H1 (cell line): ENCODE results near the gene ZNF592. TPM values are rescaled to one million over a fixed set of nuclear protein-coding genes. Genes with fewer than 3 reads are reported as not detected.

Source experiments
- CTCF ChIA-PET: fragments of 300-600 bp; sonication (Branson Sonifier 250); formaldehyde crosslinking; loops from one replicate; lab custom pipeline; 2021; ENCODE audit not compliant: partially characterized antibody; lab: Charles Lee
- POLR2A ChIA-PET: fragments of 300-600 bp; sonication (Branson Sonifier 250); formaldehyde crosslinking; loops from one replicate; lab custom pipeline; 2021; ENCODE audit warnings: inconsistent platforms; ENCODE audit not compliant: partially characterized antibody; lab: Charles Lee
- DNase-seq, 2 experiments: peaks; one replicate each; pipeline versions ENCODE4 v3.0.0 to v3.0.0-alpha.2; 2010 to 2022; ENCODE audit warnings: low spot score in 2 of 2, low read depth in 1 of 2, mixed read lengths in 1 of 2
- FAIRE-seq: peaks from 2 replicates; lab custom pipeline; 2011; peaks lifted over from hg19 to GRCh38; lab: Jason Lieb, UNC
- H2AFZ ChIP-seq: 2 replicates; pipeline ENCODE4 v1.8.1; 2012; ENCODE audit warnings: low read length, inconsistent platforms
- H2AK5ac ChIP-seq: 2 replicates; pipeline ENCODE4 v1.6.1; 2013; ENCODE audit warnings: low read depth, low read length
- H2BK120ac ChIP-seq: replicated peaks from 2 replicates; pipeline ENCODE3; 2013; ENCODE audit warnings: low read depth, low read length, inconsistent platforms
- H2BK12ac ChIP-seq: 2 replicates; pipeline ENCODE4 v1.6.1; 2013; ENCODE audit warnings: low read depth, low read length
- H2BK15ac ChIP-seq: 2 replicates; pipeline ENCODE4 v1.6.1; 2013; ENCODE audit warnings: low read length
- H2BK20ac ChIP-seq: 2 replicates; pipeline ENCODE4 v1.6.1; 2013; ENCODE audit warnings: low read length
- H2BK5ac ChIP-seq: 2 replicates; pipeline ENCODE4 v1.6.1; 2013; ENCODE audit warnings: low read depth, low read length
- H3K14ac ChIP-seq: 2 replicates; pipeline ENCODE4 v1.6.1; 2013; ENCODE audit warnings: inconsistent platforms; ENCODE audit not compliant: insufficient read length
- H3K18ac ChIP-seq: 2 replicates; pipeline ENCODE4 v1.6.1; 2013; ENCODE audit warnings: low read length; ENCODE audit errors: extremely low read depth
- H3K23ac ChIP-seq: 2 replicates; pipeline ENCODE4 v1.6.1; 2013; ENCODE audit warnings: inconsistent platforms; ENCODE audit not compliant: insufficient read length
- H3K23me2 ChIP-seq: 2 replicates; pipeline ENCODE4 v1.6.1; 2013; ENCODE audit warnings: low read depth, low read length
- H3K27ac ChIP-seq: 2 replicates; pipeline ENCODE4 v1.6.1; 2011; ENCODE audit warnings: low read depth, low read length, inconsistent platforms
- H3K27me3 ChIP-seq, 4 experiments: replicated peaks in 1 of 4; 1 replicate in 1 of 4; 2 replicates in 3 of 4; pipeline versions ENCODE4 v1.6.1 to v1.8.1; 2011 to 2013; ENCODE audit warnings: low read length in 3 of 4, mild to moderate bottlenecking in 3 of 4, inconsistent platforms in 2 of 4, mixed read lengths in 2 of 4, moderate library complexity in 1 of 4; ENCODE audit not compliant: control insufficient read depth in 3 of 4, insufficient read depth in 3 of 4; ENCODE audit errors: extremely low read depth in 1 of 4
- H3K36me3 ChIP-seq, 4 experiments: 2 replicates each; pipeline versions ENCODE4 v1.6.1 to v1.8.1; 2011 to 2013; ENCODE audit warnings: mild to moderate bottlenecking in 4 of 4, low read length in 3 of 4, moderate library complexity in 2 of 4, control low read depth in 1 of 4, inconsistent platforms in 1 of 4; ENCODE audit not compliant: insufficient read depth in 4 of 4, control insufficient read depth in 2 of 4
- H3K4ac ChIP-seq: replicated peaks from 2 replicates; pipeline ENCODE3; 2013; ENCODE audit warnings: low read length, low read depth, mixed read lengths, inconsistent platforms; ENCODE audit not compliant: insufficient read length
- H3K4me1 ChIP-seq, 4 experiments: replicated peaks in 1 of 4; 1 replicate in 1 of 4; 2 replicates in 3 of 4; pipeline versions ENCODE4 v1.6.1 to v1.8.1; 2011 to 2013; ENCODE audit warnings: low read length in 3 of 4, inconsistent platforms in 2 of 4, mixed read lengths in 1 of 4; ENCODE audit not compliant: insufficient read depth in 4 of 4, control insufficient read depth in 3 of 4
- H3K4me2 ChIP-seq, 2 experiments: 2 replicates each; pipeline versions ENCODE4 v1.6.1 to v1.8.1; 2011 to 2013; ENCODE audit warnings: low read depth in 2 of 2, low read length in 2 of 2, control low read depth in 1 of 2, inconsistent platforms in 1 of 2, mild to moderate bottlenecking in 1 of 2; ENCODE audit not compliant: insufficient read depth in 1 of 2
- H3K4me3 ChIP-seq, 4 experiments: fragments of 200-600, 300-600 bp in 1 of 4; sonication (generic), shearing (Covaris generic), sonication (Bioruptor Twin) in 1 of 4; 2 replicates each; pipeline versions ENCODE4 v1.5.1 to v1.8.1; 2011 to 2016; ENCODE audit warnings: low read length in 4 of 4, low read depth in 3 of 4, control low read depth in 2 of 4, inconsistent platforms in 2 of 4, mild to moderate bottlenecking in 2 of 4, mixed read lengths in 1 of 4, moderate library complexity in 1 of 4; ENCODE audit not compliant: insufficient read depth in 2 of 4; ENCODE audit errors: extremely low read depth in 1 of 4
- H3K56ac ChIP-seq: replicated peaks from 2 replicates; pipeline ENCODE3; 2013; ENCODE audit warnings: low read depth, mild to moderate bottlenecking, mixed read lengths, low read length, inconsistent platforms; ENCODE audit not compliant: insufficient read length
- H3K79me1 ChIP-seq: 2 replicates; pipeline ENCODE4 v1.6.1; 2013; ENCODE audit warnings: low read depth, low read length, control low read depth
- H3K79me2 ChIP-seq, 2 experiments: 2 replicates each; pipeline versions ENCODE4 v1.6.1 to v1.8.1; 2012 to 2013; ENCODE audit warnings: low read length in 2 of 2, mild to moderate bottlenecking in 2 of 2, inconsistent platforms in 1 of 2; ENCODE audit not compliant: insufficient read depth in 2 of 2, control insufficient read depth in 1 of 2
- H3K9ac ChIP-seq, 4 experiments: replicated peaks in 1 of 4; 1 replicate in 1 of 4; 2 replicates in 3 of 4; pipeline versions ENCODE4 v1.6.1 to v1.8.1; 2011 to 2013; ENCODE audit warnings: low read depth in 3 of 4, low read length in 3 of 4, control low read depth in 2 of 4, mild to moderate bottlenecking in 2 of 4, moderate library complexity in 2 of 4, inconsistent platforms in 1 of 4; ENCODE audit errors: extremely low read depth in 1 of 4
- H3K9me3 ChIP-seq, 2 experiments: 2 replicates each; pipeline versions ENCODE4 v1.6.1 to v1.8.1; 2012 to 2013; ENCODE audit warnings: mild to moderate bottlenecking in 2 of 2, moderate library complexity in 2 of 2, control low read depth in 1 of 2, inconsistent platforms in 1 of 2, low read depth in 1 of 2, low read length in 1 of 2, mixed read lengths in 1 of 2; ENCODE audit not compliant: insufficient read depth in 2 of 2
- H4K20me1 ChIP-seq, 2 experiments: replicated peaks in 1 of 2; 2 replicates each; pipeline versions ENCODE3 to v1.8.1; 2011 to 2013; ENCODE audit warnings: inconsistent platforms in 2 of 2, low read length in 2 of 2, mild to moderate bottlenecking in 1 of 2; ENCODE audit not compliant: insufficient read depth in 2 of 2, control insufficient read depth in 1 of 2
- H4K5ac ChIP-seq: 2 replicates; pipeline ENCODE4 v1.6.1; 2013; ENCODE audit warnings: low read length, low read depth, mixed read lengths, inconsistent platforms; ENCODE audit not compliant: insufficient read length
- H4K8ac ChIP-seq: 2 replicates; pipeline ENCODE4 v1.8.0; 2013; ENCODE audit warnings: mild to moderate bottlenecking, moderate library complexity, low read length, inconsistent platforms; ENCODE audit not compliant: insufficient read depth; ENCODE audit errors: extremely low read depth
- H4K91ac ChIP-seq: replicated peaks from 2 replicates; pipeline ENCODE3; 2013; ENCODE audit warnings: low read length, mixed read lengths, inconsistent platforms; ENCODE audit not compliant: insufficient read length
- ASH2L ChIP-seq: fragments of 200-600, 300-600 bp; sonication (generic); IDR thresholded peaks from one replicate; pipeline ENCODE4 v1.7.1; 2017; ENCODE audit warnings: low read length
- CTBP2 ChIP-seq: IDR thresholded peaks from 2 replicates; pipeline ENCODE4 v1.7.0; 2011; ENCODE audit warnings: borderline replicate concordance, mild to moderate bottlenecking, moderate library complexity, mixed read lengths, low read length; ENCODE audit not compliant: insufficient read depth, insufficient read length
- JUN ChIP-seq: IDR thresholded peaks from 2 replicates; pipeline ENCODE4 v1.6.1; 2011; ENCODE audit warnings: low read depth, mild to moderate bottlenecking, improper control_type of control experiment, low read length
- NRF1 ChIP-seq: IDR thresholded peaks from 2 replicates; pipeline ENCODE4 v1.6.1; 2011; ENCODE audit warnings: mild to moderate bottlenecking, low read depth, low read length, improper control_type of control experiment
- PHF8 ChIP-seq: fragments of 200-600 bp; sonication (generic); conservative IDR thresholded peaks from 2 replicates; pipeline ENCODE4 v1.7.1; 2012; ENCODE audit warnings: low read depth, mild to moderate bottlenecking, inconsistent platforms, low read length, moderate library complexity
- RAD21 ChIP-seq, 2 experiments: IDR thresholded peaks in 1 of 2; conservative IDR thresholded peaks in 1 of 2; 2 replicates each; pipeline ENCODE4 v1.6.1; 2011; ENCODE audit warnings: low read depth in 2 of 2, low read length in 2 of 2, improper control_type of control experiment in 1 of 2, inconsistent platforms in 1 of 2, mild to moderate bottlenecking in 1 of 2, moderate library complexity in 1 of 2
- RNF2 ChIP-seq: fragments of 200-900, 300-1000 bp; sonication (generic); IDR thresholded peaks from 2 replicates; pipeline ENCODE4 v1.7.1; 2016; ENCODE audit warnings: borderline replicate concordance, low read depth, mild to moderate bottlenecking, antibody characterized with exemption, low read length; ENCODE audit not compliant: poor library complexity, severe bottlenecking; ENCODE audit errors: missing control alignments
- SAP30 ChIP-seq: fragments of 300-600 bp; sonication (generic); IDR thresholded peaks from 2 replicates; pipeline ENCODE4 v1.7.1; 2012; ENCODE audit warnings: low read length, moderate library complexity, mild to moderate bottlenecking, inconsistent platforms; ENCODE audit not compliant: insufficient read depth, insufficient replicate concordance
- SIRT6 ChIP-seq: IDR thresholded peaks from one replicate; pipeline ENCODE4 v1.7.1; 2012; ENCODE audit warnings: low read length, inconsistent platforms
- TAF7 ChIP-seq: optimal IDR thresholded peaks from 2 replicates; pipeline ENCODE3; 2011; ENCODE audit warnings: low read depth, mild to moderate bottlenecking, inconsistent platforms, low read length, moderate library complexity, borderline replicate concordance
- TEAD4 ChIP-seq: IDR thresholded peaks from 2 replicates; pipeline ENCODE4 v1.6.1; 2012; ENCODE audit warnings: low read depth, low read length, inconsistent platforms, mixed read lengths
- USF2 ChIP-seq: IDR thresholded peaks from 2 replicates; pipeline ENCODE4 v1.6.1; 2011; ENCODE audit warnings: low read length, improper control_type of control experiment
- WGBS, 2 experiments: shearing (Covaris generic) in 1 of 2; methylation state at CpG; one replicate each; pipeline versions ENCODE4 v1.1.6 to v1.1.7; 2013 to 2015; ENCODE audit warnings: low lambda C conversion rate in 2 of 2, mixed read lengths in 2 of 2, inconsistent platforms in 1 of 2, low coverage in 1 of 2, missing lambda C conversion rate in 1 of 2; ENCODE audit not compliant: insufficient replicate concordance in 2 of 2, insufficient coverage in 1 of 2, insufficient read length in 1 of 2; ENCODE audit errors: extremely low coverage in 1 of 2, missing lambda C conversion rate in 1 of 2; 5-methylcytosine and 5-hydroxymethylcytosine counted together
- polyA plus RNA-seq, 7 experiments: library from polyadenylated mRNA; depleted of rRNA in 3 of 7; stranded (reverse) in 5 of 7; unstranded in 2 of 7; fragments of >200 nt in 5 of 7; fragments of 200-250 nt in 2 of 7; gene quantifications; 1 replicate in 5 of 7; 2 replicates in 1 of 7; 4 replicates in 1 of 7; pipeline versions ENCODE4 v1.2.1 to v1.2.3, GENCODE V29; 2011 to 2013; ENCODE audit warnings: missing spikeins in 2 of 7, mixed read lengths in 2 of 7
- total RNA-seq: library from RNA; stranded (reverse); fragmentation: NEBNext Ultra II Directional; extraction: Animal tissue kit (Norgen Biotek cat#: 25700); gene quantifications from 2 replicates; pipeline ENCODE4 v1.2.1, GENCODE V29; 2021

The ZNF592 gene
- total and polyA plus RNA-seq, 2 of the 8 experiments (the other 6 are each of a cell fraction or from before 2014, with no cell fraction given), result 14.2 to 33.0 TPM

DNA sequence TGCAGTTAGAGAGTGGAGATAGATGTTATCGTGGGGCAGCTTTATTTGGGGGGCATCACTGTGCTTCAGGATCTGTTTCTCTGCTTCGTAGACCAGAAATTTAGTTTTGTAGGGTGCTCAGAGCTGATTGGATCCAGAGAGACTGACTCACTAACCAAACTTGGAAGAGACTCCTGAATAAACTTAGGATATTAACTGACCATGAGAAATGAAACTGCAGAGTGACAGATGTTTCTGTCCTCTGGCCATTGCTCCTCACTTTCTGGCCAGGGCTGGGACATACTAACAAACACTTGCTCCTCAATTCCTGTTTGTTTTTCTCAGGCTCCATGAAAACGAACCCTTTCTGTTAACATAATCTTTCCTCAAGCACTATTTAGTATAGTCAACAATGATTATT, 4.3 kb downstream of the ZNF592 start:
- Histone ChIP-seq H3K9me3 (no peaks in the 10 kb centered on the region), H3K4me3 (no peak overlapping the region), H4K20me1 (peaks cover 2 to 11% of the 10 kb centered on the region in 2 experiments), H4K8ac (no peak overlapping the region), H2BK15ac (no peak overlapping the region), H2BK12ac (no peak overlapping the region), H3K56ac (no peak overlapping the region), H3K4ac (no peak overlapping the region), H3K18ac (no peak overlapping the region), H2AFZ (no peak overlapping the region), H3K4me2 (no peak overlapping the region), H4K91ac (no peak overlapping the region), H3K27me3 (no peaks in the 10 kb centered on the region), H3K14ac (no peak overlapping the region), H3K27ac (no peak overlapping the region), H2BK20ac (no peak overlapping the region), H3K79me2 (peaks cover 24 to 81% of the 10 kb centered on the region in 2 experiments), H3K9ac (no peak overlapping the region), H3K4me1 (peaks cover 3 to 13% (median 9%) of the 10 kb centered on the region in 4 experiments), H2BK120ac (no peak overlapping the region), H3K79me1 (peaks cover 8% of the 10 kb centered on the region), H4K5ac (no peak overlapping the region), H2AK5ac (no peak overlapping the region), H3K36me3 (no peaks in the 10 kb centered on the region), H3K23ac (no peak overlapping the region), H3K23me2 (peaks cover 8% of the 10 kb centered on the region), H2BK5ac (no peak overlapping the region)
- WGBS, 2 experiments, result 82% methylated on average over 3 of the region's 3 CpGs; no CpG with 5 or more reads in 1 of the 2 experiments
- TF ChIP-seq NRF1 (no peak), PHF8 (no peak), RAD21 (IDR thresholded peaks at IDR 0.05 in 1 of 2, conservative IDR thresholded peaks at IDR 0.05 in 1 of 2; ENCODE audit: low read depth in 2 of 2, low read length in 2 of 2) (no peak), TEAD4 (no peak), SIRT6 (no peak), SAP30 (no peak), CTBP2 (no peak), ASH2L (no peak), TAF7 (no peak), USF2 (no peak), JUN (no peak), RNF2 (no peak)
- FAIRE-seq (no peak), DNase-seq (no peak)
- ChIA-PET CTCF (interaction anchor here (0.6 to 1.3 kb wide), 6 partner anchors 26 to 164 kb away, joined by 3 to 4 read pairs (median 3); no protein-coding TSS in a partner anchor), POLR2A (interaction anchor here (0.7 to 2.6 kb wide), 5 partner anchors 10 to 152 kb away, joined by 3 to 8 read pairs (median 3); partner anchors contain the start of gene SEC11A)
